Breast epithelium (tissue), 3 donors: ENCODE results near the gene SCD5.

Experiments
- POLR2A ChIP-seq: fragments of 450-650 bp; IDR thresholded peaks from one replicate; pipeline ENCODE4 v1.6.1; 2016; ENCODE audit warnings: antibody characterized with exemption, mild to moderate bottlenecking, moderate library complexity
- POLR2AphosphoS5 ChIP-seq, 3 donors: sonication (generic); formaldehyde crosslinking; IDR thresholded peaks; one replicate each; pipeline ENCODE4 v1.6.1; 2017; ENCODE audit warnings: antibody characterized with exemption in 3 of 3
- TF ChIP-seq, protein P1 (sequence below), 3 donors: fragments of 450-650 bp; IDR thresholded peaks; one replicate each; pipeline ENCODE4 v1.5.1; 2016 to 2017; ENCODE audit warnings: antibody characterized with exemption in 3 of 3, mild to moderate bottlenecking in 3 of 3, moderate library complexity in 3 of 3

DNA sequence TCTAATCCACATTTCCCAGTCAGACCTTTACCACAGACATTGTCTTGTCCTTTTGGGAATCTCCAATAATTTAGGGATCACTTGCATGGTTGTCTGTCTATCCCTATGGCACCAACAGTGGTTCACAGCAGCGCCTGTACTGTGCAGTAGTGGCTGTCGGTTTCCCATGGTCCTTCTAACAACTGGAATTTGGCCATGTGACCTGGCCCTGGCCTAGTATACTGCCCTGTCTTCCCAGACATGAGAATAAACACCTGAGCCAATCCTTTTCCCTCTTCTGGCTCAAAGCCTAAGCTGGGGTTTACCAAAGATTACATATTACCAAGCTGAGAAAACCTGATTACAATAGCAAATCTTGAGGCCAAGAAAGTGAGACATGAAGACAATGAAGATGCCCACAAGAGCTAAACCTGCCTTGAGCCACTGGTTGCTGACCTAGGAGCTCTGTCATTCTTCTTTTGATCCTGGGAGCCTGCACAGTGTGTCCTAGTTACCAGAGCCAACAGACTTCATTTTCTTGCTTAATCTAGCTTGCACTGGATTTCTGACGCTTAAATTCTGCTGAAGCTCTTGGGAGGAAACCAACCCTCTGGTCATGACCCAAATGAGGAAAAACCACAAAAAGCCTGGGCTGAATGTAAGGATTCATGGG is 92.1 kb downstream of the SCD5 start:
- TF ChIP-seq, protein P1, sequence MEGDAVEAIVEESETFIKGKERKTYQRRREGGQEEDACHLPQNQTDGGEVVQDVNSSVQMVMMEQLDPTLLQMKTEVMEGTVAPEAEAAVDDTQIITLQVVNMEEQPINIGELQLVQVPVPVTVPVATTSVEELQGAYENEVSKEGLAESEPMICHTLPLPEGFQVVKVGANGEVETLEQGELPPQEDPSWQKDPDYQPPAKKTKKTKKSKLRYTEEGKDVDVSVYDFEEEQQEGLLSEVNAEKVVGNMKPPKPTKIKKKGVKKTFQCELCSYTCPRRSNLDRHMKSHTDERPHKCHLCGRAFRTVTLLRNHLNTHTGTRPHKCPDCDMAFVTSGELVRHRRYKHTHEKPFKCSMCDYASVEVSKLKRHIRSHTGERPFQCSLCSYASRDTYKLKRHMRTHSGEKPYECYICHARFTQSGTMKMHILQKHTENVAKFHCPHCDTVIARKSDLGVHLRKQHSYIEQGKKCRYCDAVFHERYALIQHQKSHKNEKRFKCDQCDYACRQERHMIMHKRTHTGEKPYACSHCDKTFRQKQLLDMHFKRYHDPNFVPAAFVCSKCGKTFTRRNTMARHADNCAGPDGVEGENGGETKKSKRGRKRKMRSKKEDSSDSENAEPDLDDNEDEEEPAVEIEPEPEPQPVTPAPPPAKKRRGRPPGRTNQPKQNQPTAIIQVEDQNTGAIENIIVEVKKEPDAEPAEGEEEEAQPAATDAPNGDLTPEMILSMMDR (IDR thresholded peaks at IDR 0.05) = no peak
- TF ChIP-seq POLR2A (no peak), POLR2AphosphoS5 (IDR thresholded peaks at IDR 0.05) (no peak)
